Ovary (tissue), 3 donors: ENCODE data around the gene CADPS.

Experiments used
- EP300 ChIP-seq: sonication (generic); formaldehyde crosslinking; IDR thresholded peaks from one replicate; pipeline ENCODE4 v1.6.1; 2017; ENCODE audit warnings: antibody characterized with exemption
- POLR2A ChIP-seq: fragments of 450-650 bp; IDR thresholded peaks from one replicate; pipeline ENCODE4 v1.6.1; 2017; ENCODE audit warnings: antibody characterized with exemption, mild to moderate bottlenecking, moderate library complexity
- TF ChIP-seq, protein P1 (sequence below), 3 donors: fragments of 450-650 bp in 2 of 3; fragments of 200-600 bp in 1 of 3; IDR thresholded peaks; one replicate each; pipeline versions ENCODE4 v1.5.1 to v1.8.0; 2016 to 2022; ENCODE audit warnings: antibody characterized with exemption in 3 of 3, mild to moderate bottlenecking in 1 of 3
- donor health status: DM: no; HTN: no; CAD: no.

- TF ChIP-seq, protein P1, sequence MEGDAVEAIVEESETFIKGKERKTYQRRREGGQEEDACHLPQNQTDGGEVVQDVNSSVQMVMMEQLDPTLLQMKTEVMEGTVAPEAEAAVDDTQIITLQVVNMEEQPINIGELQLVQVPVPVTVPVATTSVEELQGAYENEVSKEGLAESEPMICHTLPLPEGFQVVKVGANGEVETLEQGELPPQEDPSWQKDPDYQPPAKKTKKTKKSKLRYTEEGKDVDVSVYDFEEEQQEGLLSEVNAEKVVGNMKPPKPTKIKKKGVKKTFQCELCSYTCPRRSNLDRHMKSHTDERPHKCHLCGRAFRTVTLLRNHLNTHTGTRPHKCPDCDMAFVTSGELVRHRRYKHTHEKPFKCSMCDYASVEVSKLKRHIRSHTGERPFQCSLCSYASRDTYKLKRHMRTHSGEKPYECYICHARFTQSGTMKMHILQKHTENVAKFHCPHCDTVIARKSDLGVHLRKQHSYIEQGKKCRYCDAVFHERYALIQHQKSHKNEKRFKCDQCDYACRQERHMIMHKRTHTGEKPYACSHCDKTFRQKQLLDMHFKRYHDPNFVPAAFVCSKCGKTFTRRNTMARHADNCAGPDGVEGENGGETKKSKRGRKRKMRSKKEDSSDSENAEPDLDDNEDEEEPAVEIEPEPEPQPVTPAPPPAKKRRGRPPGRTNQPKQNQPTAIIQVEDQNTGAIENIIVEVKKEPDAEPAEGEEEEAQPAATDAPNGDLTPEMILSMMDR (IDR thresholded peaks at IDR 0.05): no peak
- no peak for TF ChIP-seq POLR2A
- no peak for TF ChIP-seq EP300
These were observed 351.5 kb downstream of the CADPS start for GRCh38 chr3:62523672-62524071.
